Psoas muscle (tissue), 8 donors: ENCODE results near the gene ANAPC7. TPM values are rescaled to one million over a fixed set of nuclear protein-coding genes. Genes with fewer than 3 reads are reported as not detected.
A peak's percentile ranks its signal among the peaks of the same experiment; 100 is the strongest.
"Not testable (repeated sequence)": the region's sequence is repeated elsewhere in the genome, so short reads cannot be mapped to it uniquely, and the experiment has no call there.

ENCODE experiments used
- ATAC-seq, 4 donors: fragments of 200-7000 bp; cut with Tn5 transposase; one replicate each; pipeline ENCODE4 v1.9.1; 2020; ENCODE audit warnings: moderate library complexity in 3 of 4, mild to moderate bottlenecking in 2 of 4
- DNase-seq, 2 donors: peaks; one replicate each; pipeline ENCODE4 v3.0.0-alpha.2; 2020
- H3K27ac ChIP-seq: fragments of 200-600 bp; one replicate; pipeline ENCODE4 v1.8.0; 2022
- H3K27me3 ChIP-seq, 3 donors: fragments of 200-600 bp in 1 of 3; one replicate each; pipeline versions ENCODE4 v1.6.1 to v1.8.0; 2013 to 2022; ENCODE audit warnings: low read length in 2 of 3, mild to moderate bottlenecking in 2 of 3, moderate library complexity in 1 of 3; ENCODE audit not compliant: insufficient read depth in 3 of 3
- H3K36me3 ChIP-seq, 2 donors: fragments of 200-600 bp in 1 of 2; one replicate each; pipeline versions ENCODE4 v1.6.1 to v1.8.0; 2013 to 2022; ENCODE audit warnings: low read depth in 1 of 2, mild to moderate bottlenecking in 1 of 2, moderate library complexity in 1 of 2; ENCODE audit not compliant: insufficient read depth in 1 of 2
- H3K4me1 ChIP-seq: fragments of 200-600 bp; one replicate; pipeline ENCODE4 v1.8.0; 2022
- H3K4me3 ChIP-seq: fragments of 200-600 bp; one replicate; pipeline ENCODE4 v1.8.0; 2022; ENCODE audit warnings: mild to moderate bottlenecking
- H3K9me3 ChIP-seq: fragments of 200-600 bp; one replicate; pipeline ENCODE4 v1.8.0; 2022
- WGBS, 3 donors: extraction: QIAGEN DNeasy Blood & Tissue Kit; methylation state at CpG; one replicate each; pipeline versions ENCODE4 v1.1.6 to v1.1.7; 2013; 5-methylcytosine and 5-hydroxymethylcytosine counted together
- intact Hi-C, 2 donors: fragments of 100-400 bp; cut with DNase I; formaldehyde crosslinking; loops; one replicate each; pipeline versions ENCODE4 v1.11.0 to v1.14.2; 2022
- polyA plus RNA-seq, 3 donors: library from polyadenylated mRNA; stranded (reverse); fragments of 200-250 nt; gene quantifications; one replicate each; pipeline ENCODE4 v1.2.3, GENCODE V29; 2013
- total RNA-seq, 4 donors: library from RNA; stranded (reverse); fragmentation: NEBNext Ultra II Directional in 2 of 4; extraction: Animal tissue kit (Norgen Biotek cat#: 25700) in 2 of 4; gene quantifications; one replicate each; pipeline versions ENCODE4 v1.2.1 to v1.2.4, GENCODE V29; 2021 to 2023
- TF ChIP-seq, protein P1 (sequence below): fragments of 200-600 bp; IDR thresholded peaks from one replicate; pipeline ENCODE4 v1.8.0; 2022; ENCODE audit warnings: antibody characterized with exemption
- donor health status: healthy with polysubstance abuse.
- donor health status: DM: no; HTN: no; CAD: no; lungs with moderate emphysema.
- donor health status: Bipolar disorder and iron deficiency.
- donor health status: healthy.
- donor health status: DM: yes; HTN: yes; CAD: no.
- donor health status: DM: no; HTN: no; CAD: no.
- donor health status: DM: no; HTN: no; CAD: no.
- donor health status: DM: yes; HTN: yes; CAD: no.

Gene ANAPC7
- total and polyA plus RNA-seq, 7 donors = 20.8 to 43.9 (median 35.1) TPM

GRCh38 chr12:110436231-110436630 is 32.7 kb upstream of the ANAPC7 start:
- 57 to 68% (median 68%) methylated on average over 2 of the region's 2 CpGs for WGBS, 3 donors
- intact Hi-C loops = no loop called here
- peaks cover 0 to 73% of the 10 kb centered on the region in 2 donors for H3K36me3 ChIP-seq

DNA sequence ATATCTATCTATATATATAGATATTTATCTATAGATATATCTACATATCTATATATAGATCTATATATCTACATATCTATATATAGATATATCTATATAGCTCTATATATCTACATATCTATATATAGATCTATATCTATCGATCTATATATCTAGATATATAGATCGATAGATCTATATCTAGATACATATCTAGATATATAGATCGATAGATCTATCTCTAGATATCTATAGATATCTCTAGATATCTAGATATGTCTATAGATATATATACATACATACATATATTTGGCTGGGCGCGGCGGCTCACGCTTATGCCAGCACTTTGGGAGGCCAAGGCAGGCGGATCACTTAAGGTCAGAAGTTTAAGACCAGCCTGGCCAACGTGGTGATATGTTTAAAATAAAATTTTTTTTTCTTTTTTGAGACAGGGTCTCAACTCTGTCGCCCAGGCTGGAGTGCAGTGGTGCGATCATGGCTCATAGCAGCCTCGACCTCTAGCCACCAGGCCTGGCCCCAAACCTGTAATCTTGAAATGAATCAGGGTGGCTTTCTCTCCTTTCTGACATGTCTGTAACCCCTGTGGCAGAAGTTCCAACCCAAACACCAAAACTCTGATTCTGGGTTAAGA is 28.6 kb upstream of the ANAPC7 start:
- intact Hi-C loops = loop anchor here (2.0 to 5.0 kb wide), 2 partner anchors 330 to 331 kb away; no protein-coding TSS in a partner anchor
- Histone ChIP-seq H3K4me3 (peak overlapping the region; percentile 68), H3K9me3 (no peaks in the 10 kb centered on the region), H3K27me3 (no peaks in the 10 kb centered on the region), H3K4me1 (no peaks in the 10 kb centered on the region), H3K27ac (no peak overlapping the region), H3K36me3 (peaks cover 0 to 33% of the 10 kb centered on the region in 2 donors)
- WGBS, 3 donors = 88% methylated on average over 12 of the region's 12 CpGs
- ATAC-seq = no peak
- TF ChIP-seq, protein P1, sequence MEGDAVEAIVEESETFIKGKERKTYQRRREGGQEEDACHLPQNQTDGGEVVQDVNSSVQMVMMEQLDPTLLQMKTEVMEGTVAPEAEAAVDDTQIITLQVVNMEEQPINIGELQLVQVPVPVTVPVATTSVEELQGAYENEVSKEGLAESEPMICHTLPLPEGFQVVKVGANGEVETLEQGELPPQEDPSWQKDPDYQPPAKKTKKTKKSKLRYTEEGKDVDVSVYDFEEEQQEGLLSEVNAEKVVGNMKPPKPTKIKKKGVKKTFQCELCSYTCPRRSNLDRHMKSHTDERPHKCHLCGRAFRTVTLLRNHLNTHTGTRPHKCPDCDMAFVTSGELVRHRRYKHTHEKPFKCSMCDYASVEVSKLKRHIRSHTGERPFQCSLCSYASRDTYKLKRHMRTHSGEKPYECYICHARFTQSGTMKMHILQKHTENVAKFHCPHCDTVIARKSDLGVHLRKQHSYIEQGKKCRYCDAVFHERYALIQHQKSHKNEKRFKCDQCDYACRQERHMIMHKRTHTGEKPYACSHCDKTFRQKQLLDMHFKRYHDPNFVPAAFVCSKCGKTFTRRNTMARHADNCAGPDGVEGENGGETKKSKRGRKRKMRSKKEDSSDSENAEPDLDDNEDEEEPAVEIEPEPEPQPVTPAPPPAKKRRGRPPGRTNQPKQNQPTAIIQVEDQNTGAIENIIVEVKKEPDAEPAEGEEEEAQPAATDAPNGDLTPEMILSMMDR = no peak
- no peak for DNase-seq

More at GRCh38 chr12:110436231-110436630, 32.7 kb upstream of the ANAPC7 start:
- H3K27ac ChIP-seq = no peak overlapping the region
- TF ChIP-seq, protein P1 = no peak
- no peak overlapping the region for H3K4me3 ChIP-seq
- no peaks in the 10 kb centered on the region for H3K9me3 ChIP-seq
- no peaks in the 10 kb centered on the region for H3K4me1 ChIP-seq
- H3K27me3 ChIP-seq = no peaks in the 10 kb centered on the region
- DNase-seq = no peak
- ATAC-seq = no peak

- not testable (repeated sequence) for H3K4me3 ChIP-seq, H3K36me3 ChIP-seq, H3K9me3 ChIP-seq, ATAC-seq, DNase-seq, H3K27ac ChIP-seq, H3K27me3 ChIP-seq, H3K4me1 ChIP-seq
- 85 to 90% (median 85%) methylated on average over 11 to 15 of the region's 15 CpGs for WGBS, 3 donors
- intact Hi-C loops = loop anchor here (2.0 to 5.0 kb wide), 2 partner anchors 327 to 329 kb away; no protein-coding TSS in a partner anchor
These were observed 26.2 kb upstream of the ANAPC7 start for GRCh38 chr12:110429676-110430075.

- ATAC-seq = no peak
- H3K27ac ChIP-seq = no peak overlapping the region
- H3K4me3 ChIP-seq = no peak overlapping the region
- intact Hi-C loops = no loop called here
- H3K4me1 ChIP-seq = no peaks in the 10 kb centered on the region
- DNase-seq = no peak
- no peaks in the 10 kb centered on the region for H3K9me3 ChIP-seq
- H3K27me3 ChIP-seq = no peaks in the 10 kb centered on the region
- 26 to 30% (median 29%) methylated on average over 3 of the region's 3 CpGs for WGBS, 3 donors
- no peaks in the 10 kb centered on the region for H3K36me3 ChIP-seq
- TF ChIP-seq, protein P1 = no peak
These were observed 22.9 kb upstream of the ANAPC7 start for GRCh38 chr12:110426406-110426805.

DNA sequence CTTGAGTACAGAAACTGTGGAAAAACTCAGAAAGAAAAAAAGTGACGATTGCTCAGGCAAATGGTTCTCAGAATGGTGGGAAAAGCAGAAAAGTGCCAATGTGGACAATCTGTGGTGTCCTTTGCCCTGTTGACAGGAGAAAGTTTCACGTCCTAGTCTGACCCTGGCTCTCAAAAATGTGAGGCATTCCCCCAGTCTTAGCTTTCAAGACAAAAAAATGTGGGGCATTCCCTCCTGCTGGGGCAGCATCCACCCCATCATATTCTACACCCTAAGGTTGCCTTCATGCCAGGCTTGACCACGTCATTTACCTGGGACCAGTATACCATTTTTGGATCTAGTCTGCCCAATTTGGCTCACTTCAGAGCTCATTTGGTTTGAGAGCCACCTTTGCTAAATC is 20.7 kb upstream of the ANAPC7 start:
- Histone ChIP-seq H3K4me3 (no peak overlapping the region), H3K36me3 (no peaks in the 10 kb centered on the region), H3K27me3 (no peaks in the 10 kb centered on the region), H3K27ac (no peak overlapping the region), H3K9me3 (no peaks in the 10 kb centered on the region), H3K4me1 (no peaks in the 10 kb centered on the region)
- ATAC-seq = no peak
- intact Hi-C loops = no loop called here
- TF ChIP-seq, protein P1 = no peak
- WGBS, 3 donors = 54 to 71% (median 58%) methylated on average over 3 of the region's 3 CpGs
- DNase-seq = no peak
